Hippocampal formation (tissue), 2 donors: ENCODE results near the gene CFAP70.
"Not testable (repeated sequence)": the region's sequence is repeated elsewhere in the genome, so short reads cannot be mapped to it uniquely, and the experiment has no call there.

Source experiments
- DNase-seq, 2 donors: peaks; one replicate each; lab custom pipeline; 2025; lab: John Stamatoyannopoulos, UW

CFAP70 gene

DNA sequence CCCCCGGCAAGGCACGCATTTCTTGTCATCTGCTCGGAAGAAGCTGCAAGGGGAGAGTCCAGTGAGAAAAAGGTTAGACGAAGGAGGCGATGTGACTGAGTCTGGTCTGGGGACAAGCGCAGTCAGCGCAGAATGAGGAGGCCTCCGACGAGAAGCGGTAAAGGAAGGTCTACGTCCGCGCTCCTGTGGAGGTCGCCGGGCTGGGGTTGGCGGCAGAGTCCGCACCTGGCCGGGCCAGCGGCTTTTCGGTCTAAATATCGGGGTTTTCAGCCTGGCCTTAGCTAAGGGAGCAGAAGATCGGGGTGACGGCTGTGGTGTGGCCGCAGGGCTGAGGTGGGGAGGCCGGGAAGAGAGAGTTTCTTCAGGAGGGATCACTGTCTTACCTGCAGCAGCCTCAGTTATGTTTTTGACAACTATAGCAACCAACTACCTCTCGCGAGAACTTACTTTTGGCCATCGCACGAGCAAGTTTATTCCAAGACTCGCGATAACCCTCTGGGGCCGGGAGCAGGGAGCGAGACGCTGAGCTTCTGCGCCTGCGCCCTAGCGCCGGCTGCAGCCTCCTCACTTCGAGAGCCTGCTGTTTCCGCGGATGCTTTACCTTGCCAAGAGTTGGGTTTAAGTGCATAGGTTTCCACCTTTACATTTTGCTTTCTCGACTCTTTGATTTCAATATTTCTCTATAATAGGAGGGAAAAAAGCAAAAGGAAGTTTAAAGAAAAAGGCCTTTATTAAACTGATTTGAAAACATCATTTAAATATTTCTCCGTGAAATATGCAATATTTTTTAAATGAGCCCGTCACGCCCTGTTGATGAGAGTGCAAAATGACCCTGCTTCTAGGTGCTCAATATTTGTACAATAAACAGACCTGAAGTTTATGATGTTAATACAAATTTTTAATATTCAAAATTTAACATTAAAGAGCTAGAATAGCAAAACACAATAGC, at the start of gene CFAP70:
Gene CFAP70, minus strand, starts transcription at position 534 of the 949 bp plus-strand sequence. CDS start 4,068 bp downstream, outside the sequence.
- peak; percentile 75 to 82 for DNase-seq

DNA sequence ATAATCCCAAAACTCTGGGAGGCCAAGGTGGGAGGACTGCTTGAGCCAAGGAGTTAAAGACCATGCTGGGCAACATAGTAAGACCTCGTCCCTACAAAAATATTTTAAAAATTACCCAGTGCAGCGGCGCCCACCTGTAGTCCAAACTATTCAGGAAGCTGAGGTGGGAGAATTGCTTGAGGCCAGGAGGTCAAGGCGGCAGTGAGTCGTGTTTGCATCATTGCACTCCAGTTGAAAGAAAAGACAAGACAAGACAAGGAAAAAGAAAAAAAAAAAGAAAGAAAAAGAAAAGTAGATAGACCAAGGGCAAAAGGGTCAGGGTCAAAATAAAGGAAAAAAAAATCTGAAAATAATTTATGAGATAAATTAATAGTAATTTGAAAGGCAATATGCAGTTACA, 49.4 kb upstream of the CFAP70 start:
- no peak for DNase-seq

DNA sequence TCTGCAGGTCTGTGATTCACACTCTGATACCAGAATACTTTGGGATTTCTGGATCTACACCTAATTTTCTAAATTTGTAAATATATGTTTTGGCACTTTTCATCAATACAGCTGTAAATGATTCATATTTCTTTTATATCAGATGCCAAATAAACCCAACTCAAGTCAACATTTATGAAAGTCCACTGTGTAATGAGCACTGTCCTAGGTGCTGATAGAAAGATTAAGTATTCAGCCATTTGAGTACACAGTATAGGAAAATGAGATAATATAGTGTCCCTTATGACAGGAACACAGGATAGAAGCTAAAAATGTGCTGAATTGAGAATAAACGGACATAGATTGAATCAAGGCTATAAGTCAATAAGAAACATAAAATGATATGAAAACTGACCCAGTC, 48.8 kb upstream of the CFAP70 start:
- no peak for DNase-seq

DNA sequence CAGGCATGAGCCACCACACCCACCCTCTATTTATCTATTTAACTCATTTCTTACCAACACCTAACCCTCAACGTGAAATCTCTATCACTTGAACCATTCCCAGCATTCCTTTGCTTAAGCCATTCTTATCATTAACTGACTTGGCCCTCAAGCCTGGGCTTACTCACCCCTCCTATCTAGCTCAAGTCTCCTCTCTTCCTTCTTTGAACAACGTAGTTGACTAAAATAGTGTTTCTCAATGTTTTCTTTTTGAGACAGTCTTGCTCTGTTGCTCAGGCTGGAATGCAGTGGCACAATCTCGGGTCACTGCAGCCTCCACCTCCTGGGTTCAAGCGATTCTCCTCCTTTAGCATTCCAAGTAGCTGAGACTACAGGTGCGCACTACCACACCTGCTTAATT, 48.2 kb upstream of the CFAP70 start:
- DNase-seq = no peak

DNA sequence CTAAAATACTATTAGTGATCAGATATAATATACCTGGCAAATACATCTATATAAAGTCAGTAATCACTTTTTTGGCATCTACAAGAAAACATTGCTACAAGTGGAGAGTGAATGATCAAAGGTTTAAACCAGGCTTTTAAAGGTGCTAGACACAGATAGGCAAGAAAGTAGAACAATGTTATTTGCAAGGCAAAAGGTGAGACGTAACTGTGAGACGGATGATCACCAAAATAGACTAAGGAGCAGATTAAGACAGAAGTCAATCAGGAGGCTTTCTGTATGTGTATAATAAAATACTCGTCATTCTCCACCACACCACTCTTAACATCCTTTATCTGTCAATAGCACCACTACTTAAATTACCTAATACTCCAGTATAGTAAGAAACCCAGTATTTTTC, 46.9 kb upstream of the CFAP70 start:
- no peak for DNase-seq

DNA sequence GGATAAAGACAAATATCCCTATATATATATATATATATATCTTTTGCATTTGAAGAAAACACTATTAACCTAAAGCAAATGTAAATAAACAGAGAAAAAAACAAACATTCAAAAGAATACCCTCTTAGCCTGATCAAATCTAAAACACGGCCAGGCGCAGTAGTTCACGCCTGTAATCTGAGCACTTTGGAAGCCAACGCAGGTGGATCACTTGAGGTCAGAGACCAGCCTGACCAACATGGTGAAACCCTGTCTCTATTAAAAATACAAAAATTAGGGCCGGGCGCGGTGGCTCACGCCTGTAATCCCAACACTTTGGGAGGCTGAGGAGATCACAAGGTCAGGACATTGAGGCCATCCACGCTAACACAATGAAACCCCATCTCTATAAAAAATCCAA, 46.0 kb upstream of the CFAP70 start:
- no peak for DNase-seq

DNA sequence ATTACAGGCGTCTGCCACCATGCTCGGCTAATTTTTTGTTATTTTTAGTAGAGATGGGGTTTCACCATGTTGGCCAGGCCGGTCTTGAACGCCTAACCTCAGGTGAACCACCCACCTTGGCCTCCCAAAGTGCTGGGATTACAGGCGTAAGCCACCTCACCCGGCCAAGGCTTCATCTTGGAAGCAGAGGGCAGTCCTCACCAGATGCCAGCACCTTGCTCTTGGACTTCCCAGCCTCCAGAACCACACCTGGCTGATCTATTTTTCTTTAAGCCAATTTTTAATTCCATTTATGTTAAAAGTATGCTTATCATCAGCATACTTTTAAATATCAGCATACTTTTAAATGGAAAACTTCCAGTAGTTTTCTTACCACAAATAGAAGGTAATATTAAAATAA, 43.0 kb upstream of the CFAP70 start:
- DNase-seq = no peak

DNA sequence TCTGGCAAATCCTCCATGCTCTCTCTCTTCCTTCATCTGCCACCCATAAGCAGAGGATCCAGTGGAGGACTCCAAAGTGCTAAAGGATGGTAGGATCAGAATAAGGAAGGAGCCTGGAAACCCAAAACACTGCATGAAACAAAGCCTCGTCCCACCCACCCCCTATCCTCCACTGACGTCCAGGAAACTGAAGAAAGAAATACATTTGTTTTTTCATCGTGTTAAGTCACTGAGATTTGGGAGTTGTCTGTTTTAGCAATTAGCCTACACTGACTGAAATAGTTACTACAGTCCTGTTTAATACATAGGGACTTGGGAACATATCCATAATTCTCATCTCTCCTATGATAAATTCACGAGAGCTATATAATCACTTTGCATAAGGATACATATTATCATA, 40.4 kb upstream of the CFAP70 start:
- DNase-seq = no peak

DNA sequence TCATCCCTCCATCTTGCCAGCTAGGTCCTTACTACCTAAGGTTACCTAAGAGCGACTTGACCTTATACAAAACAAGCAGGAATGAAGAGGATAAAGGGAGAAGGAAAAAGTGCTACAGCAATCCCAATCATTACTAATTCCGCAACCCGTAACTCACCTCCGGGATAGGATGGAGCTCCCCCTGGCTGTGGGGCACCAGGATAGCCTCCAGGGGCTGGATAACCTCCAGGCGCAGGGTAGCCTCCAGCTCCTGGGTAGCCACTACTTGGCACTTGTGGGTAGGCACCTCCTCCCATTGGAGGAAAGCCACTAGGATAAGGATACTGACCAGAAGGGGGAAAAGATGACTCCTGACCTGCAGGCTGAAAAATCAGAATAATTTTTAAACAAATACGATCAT, 39.4 kb upstream of the CFAP70 start:
- no peak for DNase-seq

DNA sequence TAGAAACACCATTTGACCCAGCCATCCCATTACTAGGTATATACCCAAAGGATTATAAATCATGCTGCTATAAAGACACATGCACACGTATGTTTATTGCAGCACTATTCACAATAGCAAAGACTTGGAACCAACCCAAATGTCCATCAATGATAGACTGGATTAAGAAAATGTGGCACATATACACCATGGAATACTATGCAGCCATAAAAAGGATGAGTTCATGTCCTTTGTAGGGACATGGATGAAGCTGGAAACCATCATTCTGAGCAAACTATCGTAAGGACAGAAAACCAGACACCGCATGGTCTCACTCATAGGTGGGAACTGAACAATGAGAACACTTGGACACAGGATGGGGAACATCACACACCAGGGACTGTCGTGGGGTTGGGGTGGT, 35.7 kb upstream of the CFAP70 start:
- not testable (repeated sequence) for DNase-seq

DNA sequence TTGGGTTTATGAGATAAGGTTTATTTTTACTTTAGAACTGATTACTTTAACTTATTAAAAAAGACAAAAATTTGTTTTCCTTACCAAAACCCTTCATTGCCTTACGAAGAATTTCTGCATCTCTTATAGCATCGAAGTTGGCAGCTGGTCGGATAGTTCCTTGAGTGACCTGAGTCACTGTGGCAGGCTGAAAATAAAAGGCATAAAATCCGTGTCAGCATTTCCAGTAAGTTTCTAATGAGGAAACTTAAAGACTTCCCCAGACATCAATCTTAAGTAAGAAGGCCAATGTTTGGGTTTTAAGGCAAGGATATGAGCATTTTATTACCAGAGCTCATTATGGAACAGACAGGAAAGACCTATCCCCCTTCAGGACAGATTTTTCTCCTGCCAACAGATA, 29.6 kb upstream of the CFAP70 start:
- DNase-seq = no peak

DNA sequence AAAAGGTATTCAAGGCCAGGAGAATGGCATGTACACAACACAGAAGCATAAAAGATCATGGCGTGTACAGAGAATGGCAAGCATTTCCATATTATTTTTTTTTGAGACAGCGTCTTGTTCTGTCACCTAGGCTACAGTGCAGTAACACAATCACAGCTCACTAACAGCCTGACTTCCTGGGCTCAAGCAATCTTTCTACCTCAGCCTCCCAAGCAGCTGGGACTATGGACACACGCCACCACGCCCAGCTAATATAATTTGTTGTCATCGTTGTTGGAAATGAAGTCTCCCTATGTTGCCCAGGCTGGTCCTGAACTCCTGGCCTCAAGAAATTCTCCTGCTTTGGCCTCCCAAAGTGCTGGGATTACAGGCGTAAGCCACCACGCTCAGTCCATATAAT, 27.9 kb upstream of the CFAP70 start:
- no peak for DNase-seq

DNA sequence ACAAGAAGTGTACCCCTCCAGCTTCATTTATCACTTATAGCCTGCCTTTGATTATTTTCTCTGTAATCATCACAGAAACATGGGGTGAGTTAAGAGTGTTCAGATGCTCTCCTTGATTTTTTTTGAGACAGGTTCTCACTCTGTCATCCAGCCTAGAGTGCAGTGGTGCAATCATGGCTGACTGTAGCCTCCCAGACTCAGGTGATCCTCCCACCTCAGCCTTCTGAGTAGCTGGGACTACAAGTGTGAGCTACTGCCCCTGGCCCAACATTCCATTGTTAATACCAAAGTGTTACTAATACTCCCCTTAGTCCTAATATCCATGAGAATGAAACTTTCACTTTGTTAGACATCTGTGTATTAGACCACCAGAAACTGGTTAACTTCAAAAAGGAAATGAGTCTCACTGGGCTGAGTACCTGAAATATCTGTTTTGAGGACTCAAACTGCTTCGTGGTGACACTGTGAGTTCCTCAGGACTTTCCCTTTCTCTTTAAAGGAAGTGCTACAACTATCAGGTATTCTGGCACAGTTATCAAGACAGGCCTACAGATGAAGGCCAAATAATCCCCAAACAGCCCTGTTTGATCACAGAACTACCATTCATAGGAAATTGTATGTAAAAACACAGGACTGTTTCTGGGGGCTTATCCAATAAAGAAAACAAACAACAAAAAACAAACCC, 20.5 kb upstream of the CFAP70 start:
- DNase-seq = no peak

DNA sequence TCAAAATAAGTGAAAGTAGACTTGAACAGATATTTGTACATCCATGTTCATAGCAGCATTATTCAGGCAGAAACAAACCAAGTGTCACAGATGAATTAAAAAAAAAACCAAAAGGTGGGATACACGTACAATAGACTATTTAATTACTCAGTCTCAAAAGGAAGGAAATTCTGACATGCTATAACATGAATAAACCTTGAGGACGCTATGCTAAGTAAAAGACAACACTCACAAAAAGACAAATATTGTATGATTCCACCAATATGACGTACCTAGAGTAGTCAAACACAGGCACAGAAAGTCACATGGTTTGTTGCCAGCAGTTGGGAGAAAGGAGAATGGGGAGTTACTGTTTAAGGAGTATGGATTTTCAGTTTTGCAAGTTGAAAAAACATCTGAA, 18.0 kb upstream of the CFAP70 start:
- DNase-seq = no peak

DNA sequence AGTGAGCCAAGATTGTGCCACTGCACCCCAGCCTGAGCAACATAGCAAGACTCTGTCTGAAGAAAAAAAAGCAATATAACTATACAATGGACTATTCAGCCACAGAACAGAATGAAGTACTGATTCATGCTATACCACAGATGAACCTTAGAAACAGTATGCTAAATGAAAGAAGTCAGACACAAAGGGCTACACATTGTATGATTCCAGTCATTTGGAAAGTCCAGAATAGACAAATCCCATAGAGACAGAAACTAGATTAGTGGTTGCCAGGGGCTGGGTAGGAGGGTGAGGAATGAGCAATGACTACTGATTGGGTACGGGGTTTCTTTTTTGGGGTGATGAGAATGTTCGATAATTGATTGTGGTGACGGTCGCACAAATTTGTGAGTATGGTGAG, 9.6 kb upstream of the CFAP70 start:
- peak in 1 of 2 donors; percentile 70 for DNase-seq

DNA sequence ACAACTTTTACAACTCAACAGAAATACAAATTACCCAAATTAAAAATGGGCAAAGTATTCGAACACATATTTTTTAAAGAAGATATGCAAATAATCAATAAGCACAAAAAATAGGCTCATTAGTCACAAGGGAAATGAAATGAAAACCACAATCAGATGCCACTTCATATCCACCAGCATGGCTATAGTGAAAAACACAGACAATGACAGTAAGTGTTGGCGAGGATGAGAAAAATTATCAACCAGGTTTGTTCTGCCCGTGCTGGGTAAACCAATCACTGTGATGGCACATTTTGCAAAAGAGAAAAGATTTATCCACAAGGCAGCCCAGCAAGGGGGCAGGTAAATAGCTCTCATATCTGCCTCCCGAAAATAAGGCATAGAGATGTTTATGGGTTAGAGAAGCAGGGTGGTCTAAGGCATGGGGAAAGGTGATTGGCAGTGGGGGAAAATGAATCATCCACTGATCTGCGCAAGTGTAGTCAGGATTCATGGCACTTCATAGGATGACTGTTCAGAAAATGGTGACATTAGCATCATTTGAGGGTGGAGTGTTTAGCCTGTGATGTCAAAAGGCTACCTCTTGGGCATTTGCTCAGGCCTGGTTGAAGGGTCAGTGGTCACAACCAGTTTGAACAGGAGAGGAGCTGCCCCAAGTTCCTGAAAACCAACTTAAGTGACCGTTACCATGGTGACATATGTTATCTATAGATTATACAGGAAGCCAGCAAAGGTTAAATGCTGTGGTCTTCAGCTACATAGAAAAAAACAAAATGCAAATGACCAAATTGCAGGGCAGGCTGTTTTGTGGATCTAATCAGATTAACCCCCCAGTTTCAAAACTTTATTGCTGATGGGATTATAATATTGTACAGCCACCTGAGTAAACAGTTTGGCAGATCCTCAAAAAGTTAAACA, 8.0 kb upstream of the CFAP70 start:
- DNase-seq = no peak

DNA sequence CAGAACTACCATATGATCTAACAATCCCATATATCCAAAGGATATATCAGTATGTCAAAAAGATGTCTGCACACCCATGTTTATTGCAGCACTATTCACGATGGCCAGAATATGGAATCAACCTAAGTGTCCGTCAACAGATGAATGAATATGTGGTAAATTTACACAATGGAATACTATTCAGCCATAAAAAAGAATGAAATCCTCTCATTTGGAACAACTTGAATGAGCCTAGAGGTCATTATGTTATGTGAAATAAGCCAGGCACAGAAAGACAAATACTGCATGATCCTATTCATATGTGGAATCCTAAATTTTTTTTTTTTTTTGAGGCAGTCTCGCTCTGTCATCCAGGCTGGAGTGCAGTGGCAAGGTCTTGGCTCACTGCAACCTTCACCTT, 6.3 kb upstream of the CFAP70 start:
- DNase-seq = no peak

DNA sequence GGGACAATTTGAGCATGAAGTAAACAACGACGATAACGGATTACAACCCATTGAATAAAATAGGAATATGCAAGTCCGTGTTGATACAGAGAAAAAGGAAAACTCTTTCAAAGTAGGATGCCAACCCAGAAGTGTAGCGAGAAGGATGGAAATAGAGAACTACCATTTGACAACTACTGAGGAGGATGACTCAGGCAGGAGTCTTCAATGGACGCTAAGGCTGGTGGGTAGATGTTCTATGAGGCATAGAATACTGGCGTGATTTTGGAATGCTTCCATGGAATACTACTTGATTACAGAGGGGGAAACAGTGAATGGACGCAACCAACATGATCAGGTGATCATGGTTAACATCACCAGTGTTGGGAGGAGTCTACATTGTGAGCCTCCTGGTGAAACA, 828 bp upstream of the CFAP70 start:
- no peak for DNase-seq

DNA sequence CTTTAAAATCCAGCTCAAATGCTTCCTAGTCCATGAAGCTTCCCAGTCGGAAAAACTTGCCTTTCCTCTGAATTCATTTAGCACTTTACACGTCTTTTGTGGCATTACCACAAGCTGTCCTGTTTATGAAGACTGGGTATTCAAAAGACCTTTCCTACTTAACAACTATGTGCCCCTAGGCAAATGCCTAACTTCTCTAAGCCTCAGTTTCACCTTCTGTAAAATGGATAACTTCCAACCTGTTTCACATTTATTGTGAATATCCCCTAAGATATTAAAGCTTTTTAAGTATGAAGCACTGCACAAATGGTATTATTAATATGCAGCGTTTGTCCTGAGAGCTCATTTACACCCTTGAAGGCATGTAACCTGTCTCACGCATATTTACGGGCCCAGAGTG, 843 bp downstream of the CFAP70 start:
- no peak for DNase-seq

DNA sequence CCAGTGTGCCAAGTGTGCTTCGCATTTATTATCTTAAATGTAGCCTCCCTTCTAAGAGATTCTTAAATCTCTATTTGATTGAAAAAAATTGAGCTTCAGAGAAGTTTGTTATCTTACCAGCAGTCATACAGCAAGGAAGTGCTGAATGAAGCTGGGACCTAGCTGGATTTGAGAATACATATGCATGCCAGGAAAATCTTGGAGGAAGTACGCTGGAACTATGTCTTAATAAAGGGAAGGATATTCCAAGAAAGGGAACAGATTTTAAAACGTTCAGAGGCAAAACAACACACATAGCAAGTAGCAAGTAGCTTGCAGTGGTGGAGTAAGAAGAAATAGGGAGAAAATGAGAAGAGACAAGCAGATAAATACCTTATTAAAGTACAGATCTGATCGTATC, 1.5 kb downstream of the CFAP70 start:
- no peak for DNase-seq

DNA sequence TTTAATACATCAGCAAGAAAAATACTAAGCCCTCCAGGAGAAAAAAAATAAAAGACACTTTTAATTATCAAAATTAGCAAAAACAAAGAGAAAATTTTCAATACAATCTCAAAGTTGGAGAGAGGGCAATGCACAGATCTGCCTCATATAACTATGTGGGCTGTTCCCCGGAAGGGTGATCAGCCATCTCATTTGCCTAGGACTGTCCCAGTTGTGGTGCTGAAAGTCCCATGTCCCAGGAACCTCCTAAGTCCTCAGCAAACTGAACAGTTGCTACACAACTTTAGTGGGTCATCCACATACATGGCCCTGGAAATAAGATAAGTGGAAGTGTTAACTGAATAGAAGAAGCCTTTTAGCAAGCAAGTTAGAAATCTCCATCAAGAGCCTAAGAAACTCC, 14.4 kb downstream of the CFAP70 start:
- DNase-seq = no peak

DNA sequence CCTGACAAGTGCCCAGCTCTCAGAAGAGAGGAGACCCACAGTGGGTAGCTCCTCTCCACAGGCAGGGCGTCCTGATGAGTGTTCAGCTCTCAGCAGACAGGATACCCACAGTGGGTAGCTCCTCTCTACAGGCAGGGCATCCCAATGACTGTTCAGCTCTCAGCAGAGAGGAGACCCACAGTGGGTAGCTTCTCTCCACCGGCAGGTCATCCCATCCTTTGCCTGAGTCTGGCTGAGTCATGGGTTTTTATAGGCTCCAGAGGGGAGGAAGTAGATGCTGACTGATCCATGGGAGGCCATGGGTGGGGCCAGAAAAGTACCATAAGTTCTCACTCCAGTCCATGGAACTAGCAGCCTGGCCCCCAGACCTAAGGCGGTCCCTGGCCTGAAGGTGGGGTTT, 18.5 kb downstream of the CFAP70 start:
- DNase-seq = no peak
